ENCODE data around the gene OR10AD1.

Gene OR10AD1

GRCh38 chr12:48176417-48176751 lies 26.7 kb downstream of the OR10AD1 start:
- H3K4me3 ChIP-seq (ENCODE audit: low read depth, low read length): no peak overlapping the region
- DNase-seq (ENCODE audit: low read depth): no peak
- no peak for TF ChIP-seq CTCF (conservative IDR thresholded peaks at IDR 0.05; ENCODE audit: low read depth, low read length)

- no peak for TF ChIP-seq CTCF (conservative IDR thresholded peaks at IDR 0.05; ENCODE audit: low read depth, low read length)
- H3K4me3 ChIP-seq (ENCODE audit: low read depth, low read length): no peak overlapping the region
- DNase-seq (ENCODE audit: low read depth): peak; percentile 36
Observed at GRCh38 chr12:48175613-48176416, 27.3 kb downstream of the OR10AD1 start.

GRCh38 chr12:48169011-48169410 lies 34.1 kb downstream of the OR10AD1 start:
- DNase-seq (ENCODE audit: low read depth): no peak
- H3K4me3 ChIP-seq (ENCODE audit: low read depth, low read length): no peak overlapping the region
- TF ChIP-seq CTCF (conservative IDR thresholded peaks at IDR 0.05; ENCODE audit: low read depth, low read length): no peak

- peak; percentile 92 for TF ChIP-seq CTCF (conservative IDR thresholded peaks at IDR 0.05; ENCODE audit: low read depth, low read length)
- peak; percentile 81 for DNase-seq (ENCODE audit: low read depth)
- H3K4me3 ChIP-seq (ENCODE audit: low read depth, low read length): no peak overlapping the region
Observed at GRCh38 chr12:48165089-48165981, 37.8 kb downstream of the OR10AD1 start.

GRCh38 chr12:48164451-48164850 lies 38.6 kb downstream of the OR10AD1 start:
- no peak overlapping the region for H3K4me3 ChIP-seq (ENCODE audit: low read depth, low read length)
- no peak for DNase-seq (ENCODE audit: low read depth)
- TF ChIP-seq CTCF (conservative IDR thresholded peaks at IDR 0.05; ENCODE audit: low read depth, low read length): no peak

GRCh38 chr12:48163150-48163747 lies 39.8 kb downstream of the OR10AD1 start:
- DNase-seq (ENCODE audit: low read depth): no peak
- no peak overlapping the region for H3K4me3 ChIP-seq (ENCODE audit: low read depth, low read length)
- TF ChIP-seq CTCF (conservative IDR thresholded peaks at IDR 0.05; ENCODE audit: low read depth, low read length): no peak

All from choroid plexus epithelial cell (primary cell).